ENCODE results near the gene REEP6. TPM values are rescaled to one million over a fixed set of nuclear protein-coding genes. Genes with fewer than 3 reads are reported as not detected.
"Not testable (repeated sequence)": the region's sequence is repeated elsewhere in the genome, so short reads cannot be mapped to it uniquely, and the experiment has no call there.

Gene REEP6
- total RNA-seq, 1 donor from 2014 or later, result 8.5 TPM

DNA sequence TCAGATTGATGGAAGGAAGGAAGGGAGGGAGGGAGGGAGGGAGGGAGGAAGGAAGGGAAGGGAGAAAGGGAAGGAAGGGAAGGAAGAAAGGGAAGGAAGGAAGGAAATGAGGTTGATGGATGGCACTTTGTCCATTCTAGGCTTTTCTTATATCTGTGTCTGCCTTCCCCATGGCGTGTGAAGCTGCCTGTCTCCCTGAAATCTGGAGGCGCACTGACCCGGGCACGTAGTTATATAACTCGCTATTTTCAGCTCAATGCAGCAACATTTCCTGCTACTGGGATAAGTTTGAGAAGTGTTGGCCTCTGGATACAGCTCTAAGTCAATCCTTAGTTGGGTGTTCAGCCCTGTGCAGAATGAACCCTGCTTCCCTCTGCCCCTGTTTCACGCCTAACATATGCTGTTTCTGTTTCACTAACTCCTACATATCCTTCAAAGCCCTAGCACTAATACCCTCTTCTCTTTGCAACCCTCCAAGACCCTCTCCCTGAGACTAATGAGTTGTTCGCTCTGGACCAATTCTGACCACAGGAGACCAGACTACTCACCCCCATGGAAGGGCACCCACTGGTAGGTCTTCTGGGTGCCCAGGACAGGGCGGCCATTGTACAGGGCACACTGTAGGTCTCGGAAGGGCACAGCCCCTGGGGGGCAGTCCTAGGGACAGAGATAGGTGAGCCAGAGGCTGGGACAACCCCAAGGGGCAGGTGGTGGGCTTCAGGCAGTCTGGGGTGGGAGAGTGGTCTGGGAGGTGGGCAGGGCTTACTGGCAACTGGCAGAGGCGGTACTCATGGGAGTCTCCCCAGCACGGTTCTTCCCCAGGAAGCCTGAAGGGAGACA lies 18.8 kb downstream of the REEP6 start:
- ATAC-seq, result no peak

DNA sequence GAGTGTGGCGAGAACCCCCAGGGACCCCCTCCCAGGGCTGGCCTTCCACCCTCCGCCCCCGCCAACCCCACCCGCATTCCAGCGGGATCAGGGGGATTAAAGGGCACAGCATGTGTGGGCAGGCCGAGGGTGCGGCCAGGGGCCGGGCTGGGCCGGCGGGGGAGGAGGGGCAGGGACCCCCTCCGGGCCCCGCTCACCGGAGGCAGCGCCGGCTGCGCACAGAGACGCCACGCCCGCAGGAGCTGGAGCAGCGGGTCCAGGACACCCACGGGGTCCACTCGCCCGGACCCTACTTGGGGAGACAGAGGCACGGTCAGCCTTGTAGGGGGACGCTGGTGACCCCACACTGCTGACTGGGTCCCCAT lies 19.4 kb downstream of the REEP6 start:
- ATAC-seq, result peak; percentile 4

DNA sequence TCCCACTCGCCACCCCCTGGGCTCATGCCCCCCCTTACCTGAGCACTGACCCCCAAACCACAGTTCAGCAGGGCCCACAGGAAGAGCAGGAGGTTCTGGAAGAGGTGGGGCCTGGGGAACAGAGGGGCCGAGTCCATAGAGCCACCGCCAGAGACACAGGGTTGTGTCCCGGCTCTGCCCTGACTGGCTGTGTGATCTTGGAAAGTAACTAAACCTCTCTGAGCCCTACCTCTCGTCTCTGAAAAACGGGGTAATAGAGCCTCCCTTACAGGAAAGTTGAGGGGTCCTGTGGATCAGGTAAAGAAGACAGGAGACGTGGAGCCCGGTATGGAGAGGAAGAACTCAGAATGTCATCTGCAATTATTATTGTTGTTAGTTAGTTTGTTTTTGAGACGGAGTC lies 19.8 kb downstream of the REEP6 start:
- no peak for ATAC-seq

DNA sequence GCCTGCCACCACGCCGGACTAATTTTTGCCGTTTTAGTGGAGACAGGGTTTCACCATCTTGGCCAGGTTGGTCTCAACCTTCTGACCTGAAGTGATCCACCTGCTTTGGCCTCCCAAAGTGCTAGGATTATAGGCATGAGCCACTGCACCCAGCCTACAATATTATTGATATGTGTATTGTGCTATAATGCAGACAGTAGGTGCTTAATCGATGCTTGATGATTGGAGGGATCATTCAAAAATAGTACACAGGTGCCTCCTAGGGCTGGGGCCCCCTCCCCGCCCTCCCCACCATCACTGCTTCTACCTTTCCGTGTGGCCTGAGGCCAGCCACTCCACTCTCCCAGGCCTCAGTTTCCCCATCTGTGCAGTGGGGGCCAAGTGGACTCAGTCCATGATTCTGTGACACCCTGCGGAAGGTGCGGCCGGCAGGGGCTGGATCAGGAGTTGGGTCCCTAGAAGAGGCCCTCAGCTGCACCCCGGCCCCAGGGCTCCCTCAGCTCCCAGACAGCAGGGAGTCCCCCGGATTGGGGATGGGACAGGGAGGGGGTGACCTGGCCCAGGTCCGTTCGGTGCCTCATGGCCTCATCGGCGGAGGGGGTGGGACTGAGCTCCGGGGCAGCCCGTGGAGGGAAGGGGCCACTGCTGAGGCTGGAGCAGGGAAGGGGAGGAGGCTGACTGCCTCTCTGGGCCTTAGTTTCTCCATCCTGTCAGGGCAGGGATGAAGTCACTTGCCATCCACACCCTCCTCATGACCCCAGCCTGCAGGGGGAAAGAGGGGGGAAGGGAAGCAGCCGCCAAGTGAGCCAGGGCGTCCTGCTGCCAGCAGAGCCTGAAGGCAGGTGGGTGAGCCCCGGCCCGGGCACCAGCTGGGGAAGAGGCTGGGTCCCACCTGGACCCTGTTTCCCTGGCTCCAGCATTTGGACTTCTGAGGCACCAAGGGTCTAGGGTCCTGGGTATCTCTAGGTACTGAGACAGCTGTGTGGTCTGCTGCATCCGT lies 20.6 kb downstream of the REEP6 start:
- no peak for ATAC-seq

DNA sequence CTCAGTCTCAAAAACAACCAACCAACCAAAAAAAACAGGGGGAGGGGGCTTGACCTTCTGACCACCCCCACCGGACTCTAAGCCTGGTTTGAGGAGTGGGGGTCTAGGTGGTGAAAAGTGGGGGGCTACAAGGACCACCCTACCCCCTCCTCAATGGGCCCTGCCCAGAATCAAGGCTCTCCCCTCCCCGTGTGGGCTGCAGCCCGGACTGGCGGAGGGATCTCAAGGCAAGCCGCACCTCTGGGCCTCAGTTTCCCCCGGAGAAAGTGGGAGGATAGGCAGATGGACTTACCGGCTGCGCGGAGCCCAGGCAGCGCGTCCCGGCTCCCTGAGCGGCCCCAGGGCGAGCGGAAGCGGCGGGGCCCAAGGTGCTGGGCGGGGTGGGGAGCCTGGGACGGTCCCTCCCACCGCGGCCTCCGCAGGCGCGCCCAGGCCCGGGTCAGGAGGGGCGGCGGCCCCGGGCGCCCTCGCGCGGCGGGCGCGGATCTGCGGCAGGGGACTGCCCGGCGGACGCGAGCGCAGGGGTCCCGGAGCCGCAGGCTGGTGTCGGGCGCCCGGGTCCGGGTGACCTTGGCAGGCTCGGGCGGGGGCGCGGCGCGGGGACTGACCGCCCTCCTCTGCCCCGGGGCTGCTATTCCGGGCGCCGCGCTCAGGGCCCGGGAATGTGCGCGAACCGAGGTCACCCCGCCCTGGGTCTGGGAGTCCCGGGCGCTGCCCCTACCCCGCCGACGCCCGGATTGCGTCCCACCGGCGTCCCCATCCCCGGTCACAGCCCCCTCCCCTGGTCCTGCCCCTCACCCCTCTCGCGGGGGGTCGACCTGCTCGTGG lies 21.9 kb downstream of the REEP6 start, which contains the start of gene ADAMTSL5:
Gene ADAMTSL5 (minus strand): TSS at position 349 of the 828 bp plus-strand sequence. CDS start 2,076 bp downstream, outside the sequence.
- ATAC-seq, result peak; percentile 61

DNA sequence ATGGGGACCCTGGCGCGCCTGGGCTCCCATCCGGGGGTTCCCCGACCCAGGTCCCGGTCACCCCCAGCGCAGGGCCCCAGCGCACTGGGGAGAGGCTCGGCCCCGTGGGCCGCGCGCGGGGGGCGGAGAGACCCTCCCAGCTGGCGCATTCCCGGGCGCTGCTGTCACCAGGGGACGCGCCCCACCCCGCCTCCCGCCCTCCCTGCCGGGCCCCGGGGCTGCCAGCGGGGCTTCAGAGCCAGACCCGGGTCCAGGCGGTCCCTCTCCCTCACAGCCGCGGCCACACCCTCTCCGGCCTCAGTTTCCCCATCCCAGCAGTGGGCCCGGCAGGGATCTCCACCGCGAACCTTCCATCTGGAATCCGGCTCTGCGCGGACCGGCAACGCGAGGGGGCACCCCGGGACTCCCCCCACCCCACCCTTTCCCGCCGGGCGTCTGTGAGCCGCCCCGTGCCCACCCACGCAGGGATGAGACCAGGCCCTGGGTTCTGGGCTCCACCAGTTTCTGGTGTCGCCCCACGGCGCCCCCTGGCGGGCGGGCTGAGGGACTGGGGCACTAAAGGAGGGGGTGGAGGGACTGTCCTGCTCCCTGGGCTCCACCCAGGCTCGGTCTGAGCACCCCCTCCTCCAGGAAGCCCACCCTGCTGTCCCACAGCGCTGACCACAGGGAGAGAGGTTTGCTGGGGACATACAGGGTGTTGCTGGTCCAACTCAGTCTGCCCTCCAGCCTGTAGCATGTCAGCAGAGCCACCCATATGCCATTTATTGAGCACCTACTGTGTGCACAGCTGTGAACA lies 22.7 kb downstream of the REEP6 start:
- ATAC-seq, result peak; percentile 53

DNA sequence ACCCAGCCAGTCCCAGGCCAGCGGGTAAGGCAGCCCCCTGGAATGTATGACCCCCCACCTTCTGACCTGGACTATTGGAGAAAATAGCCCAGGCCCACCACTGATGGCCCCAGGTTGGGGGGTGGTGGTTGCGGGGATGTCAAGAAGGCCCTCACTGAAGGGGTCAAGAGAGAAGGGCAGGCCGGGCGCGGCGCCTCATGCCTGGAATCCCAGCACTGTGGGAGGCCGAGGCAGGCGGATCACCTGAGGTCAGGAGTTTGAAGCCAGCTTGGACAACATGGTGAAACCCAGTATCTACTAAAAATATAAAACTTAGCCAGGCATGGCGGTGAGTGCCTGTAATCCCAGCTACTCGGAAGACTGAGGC lies 23.3 kb downstream of the REEP6 start:
- no peak for ATAC-seq

DNA sequence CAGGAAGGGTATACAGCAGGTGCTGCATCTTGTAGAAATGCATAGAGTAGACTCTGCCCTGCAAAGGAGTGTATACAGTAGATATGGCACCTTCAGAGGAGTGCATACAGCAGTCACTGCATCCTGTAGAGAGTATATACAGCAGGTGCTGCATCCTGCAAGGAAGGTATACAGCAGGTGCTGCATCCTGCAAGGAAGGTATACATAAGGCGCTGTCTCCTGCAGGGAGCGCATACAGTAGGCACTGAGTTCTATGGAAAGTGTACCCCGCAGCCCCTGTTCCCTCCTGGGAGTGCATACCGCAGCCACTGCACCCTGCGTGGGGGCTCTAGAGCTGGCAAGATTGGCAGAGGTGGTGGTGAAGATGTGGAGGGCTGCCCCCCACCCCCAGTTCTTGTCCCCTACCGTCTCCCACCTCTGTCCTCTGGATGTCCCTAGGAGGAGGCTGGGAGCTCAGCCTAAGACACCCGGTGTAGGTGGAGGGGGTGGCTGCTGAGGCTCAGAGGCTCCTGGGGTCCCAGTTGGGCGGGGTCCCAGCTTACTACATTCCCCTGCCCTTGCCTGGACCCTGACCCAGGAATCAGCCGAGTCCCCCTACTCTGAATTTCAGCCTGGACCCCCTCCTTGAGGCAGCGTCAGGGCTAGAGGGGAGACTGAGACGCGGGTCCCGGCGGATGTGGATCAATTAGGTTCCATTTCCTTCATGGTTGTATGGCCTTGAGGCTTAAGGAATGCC lies 24.2 kb downstream of the REEP6 start:
- ATAC-seq, result no peak

DNA sequence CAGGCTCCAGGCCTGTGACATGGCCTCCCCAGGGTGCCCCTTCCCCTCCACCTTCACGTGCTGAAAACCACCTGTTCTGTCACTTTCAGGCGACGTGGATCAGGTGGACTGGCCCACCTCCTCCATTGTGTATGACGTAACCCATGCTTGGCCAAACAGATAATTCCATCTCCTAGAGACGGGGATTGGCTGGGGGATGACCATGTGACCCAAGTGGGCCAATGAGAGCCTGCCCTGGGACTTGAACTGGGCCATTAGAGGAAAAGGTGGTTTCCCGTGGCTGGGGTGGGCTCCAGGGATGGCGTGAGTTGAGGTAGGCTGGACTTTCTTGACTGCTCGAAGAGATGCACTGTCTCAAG lies 25.4 kb downstream of the REEP6 start:
- no peak for ATAC-seq

DNA sequence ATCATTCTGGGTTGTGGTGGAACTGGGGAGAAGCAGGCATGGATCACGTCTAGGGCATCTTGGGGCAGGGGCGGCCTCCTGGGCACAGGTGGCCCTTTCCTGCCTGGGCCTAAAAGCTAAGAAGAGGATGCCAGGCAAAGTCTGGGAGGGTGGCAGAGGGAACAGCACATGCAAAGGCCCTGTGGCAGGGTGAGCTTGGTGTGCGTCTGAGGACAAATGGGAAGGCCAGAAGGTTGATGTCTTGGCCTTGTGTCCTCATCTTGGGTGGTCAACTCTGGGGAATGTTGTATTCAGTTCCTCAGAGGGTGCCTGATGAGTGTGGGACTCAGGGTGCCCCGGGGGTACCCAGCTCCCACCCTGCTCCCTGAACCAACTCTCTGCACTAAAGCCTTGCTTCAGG lies 27.5 kb downstream of the REEP6 start:
- ATAC-seq, result no peak

DNA sequence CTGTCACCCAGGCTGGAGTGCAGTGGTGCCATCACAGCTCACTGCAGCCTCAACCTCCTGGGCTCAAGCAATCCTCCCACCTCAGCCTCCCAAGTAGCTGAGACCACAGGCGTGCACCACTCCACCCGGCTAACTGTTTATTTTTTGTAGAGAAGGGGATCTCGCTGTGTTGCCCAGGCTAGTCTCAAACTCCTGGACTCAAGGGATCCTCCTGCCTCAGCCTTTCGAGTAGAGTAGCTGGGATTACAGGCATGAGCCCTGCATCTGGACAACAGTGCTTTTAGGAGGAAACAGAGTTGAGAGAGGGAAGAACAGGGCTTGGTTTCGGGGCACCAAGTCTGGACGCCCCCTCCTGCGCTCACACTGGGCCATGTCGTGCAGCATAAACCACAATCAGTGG lies 28.8 kb downstream of the REEP6 start:
- not testable (repeated sequence) for ATAC-seq

DNA sequence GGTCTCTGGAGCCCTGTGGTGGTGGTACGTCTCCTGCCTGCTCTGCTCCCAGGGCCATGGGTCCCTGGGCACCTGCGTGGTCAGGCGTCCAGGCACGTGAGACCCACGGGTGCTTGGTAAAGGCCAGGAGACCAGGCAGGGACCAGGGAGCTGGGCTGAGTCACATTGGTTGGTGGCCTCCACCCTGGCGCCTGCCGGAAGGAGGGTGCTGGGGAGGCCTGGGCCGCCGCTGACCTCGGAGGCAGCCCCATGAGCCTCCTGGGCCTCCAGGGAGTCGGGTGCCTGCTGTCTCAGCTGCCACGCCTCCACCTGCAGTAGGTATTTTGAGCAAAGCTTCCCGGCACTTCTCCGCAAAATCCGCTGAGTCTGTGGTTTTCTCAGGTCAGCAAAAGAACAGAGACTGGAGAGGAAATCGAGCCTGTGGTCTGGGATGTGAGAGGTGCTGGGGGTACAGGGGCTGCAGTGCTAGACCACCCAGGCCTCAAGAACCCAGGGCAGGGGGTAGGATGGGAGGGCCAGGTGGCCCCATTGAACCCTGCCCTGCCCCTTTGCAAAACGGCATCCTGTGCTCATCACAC lies 29.3 kb downstream of the REEP6 start:
- ATAC-seq, result no peak

DNA sequence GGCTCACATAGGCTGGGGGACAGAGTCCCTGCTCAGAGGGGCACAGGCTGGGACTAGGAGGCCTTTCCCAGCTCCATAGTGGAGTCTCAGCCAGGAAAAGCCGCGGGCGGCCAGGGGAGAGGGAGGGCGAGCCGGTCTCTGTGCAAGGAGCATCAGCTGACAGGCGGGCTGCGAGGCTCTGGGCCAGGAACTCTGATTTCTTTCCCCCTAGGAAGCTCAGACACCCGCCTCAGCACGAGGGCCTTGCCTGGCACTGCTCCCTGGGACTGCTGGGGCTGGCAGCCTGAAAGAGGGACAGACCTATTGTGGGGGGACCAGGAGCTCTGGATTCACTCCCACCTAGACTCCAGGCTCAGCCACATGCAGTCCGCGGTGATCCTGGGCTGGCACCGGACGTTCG lies 30.7 kb downstream of the REEP6 start:
- no peak for ATAC-seq

DNA sequence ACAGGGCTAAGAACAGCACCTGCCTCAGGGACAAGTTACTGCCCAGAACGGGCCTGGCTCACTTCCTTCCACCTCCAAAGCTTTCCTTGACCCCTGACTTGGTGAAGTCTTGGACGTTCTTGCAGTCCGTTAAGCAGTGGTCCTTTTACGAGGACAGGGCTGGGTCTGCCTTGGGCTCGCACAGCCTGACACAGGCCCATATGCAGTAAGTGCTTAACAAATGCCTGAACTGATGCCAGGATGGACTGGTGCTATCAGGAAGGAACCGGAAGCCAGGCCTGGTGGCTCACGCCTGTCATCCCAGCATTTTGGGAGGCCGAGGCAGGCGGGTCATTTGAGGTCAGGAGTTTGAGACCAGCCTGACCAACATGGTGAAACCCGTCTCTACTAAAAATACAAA lies 31.1 kb downstream of the REEP6 start:
- no peak for ATAC-seq

DNA sequence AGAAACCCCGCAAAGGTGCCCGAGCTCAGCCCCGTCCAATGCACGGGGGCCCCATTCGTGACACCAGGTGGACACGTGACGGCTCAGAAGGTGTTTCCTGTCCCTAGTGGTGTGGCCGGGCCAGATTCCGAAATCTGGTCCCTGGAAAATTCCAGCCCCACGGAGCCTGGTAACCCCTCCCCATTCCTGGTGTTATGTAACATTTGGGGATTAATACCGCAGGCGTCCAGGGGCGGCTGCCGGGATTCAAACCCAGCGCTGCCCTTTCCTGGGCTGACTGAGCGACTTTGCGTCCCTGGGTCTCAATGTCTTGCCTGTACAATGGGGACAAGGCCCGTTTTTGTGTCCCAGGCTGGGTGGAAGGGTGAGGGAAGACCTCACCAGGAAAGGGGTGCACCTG lies 31.9 kb downstream of the REEP6 start:
- ATAC-seq, result no peak

DNA sequence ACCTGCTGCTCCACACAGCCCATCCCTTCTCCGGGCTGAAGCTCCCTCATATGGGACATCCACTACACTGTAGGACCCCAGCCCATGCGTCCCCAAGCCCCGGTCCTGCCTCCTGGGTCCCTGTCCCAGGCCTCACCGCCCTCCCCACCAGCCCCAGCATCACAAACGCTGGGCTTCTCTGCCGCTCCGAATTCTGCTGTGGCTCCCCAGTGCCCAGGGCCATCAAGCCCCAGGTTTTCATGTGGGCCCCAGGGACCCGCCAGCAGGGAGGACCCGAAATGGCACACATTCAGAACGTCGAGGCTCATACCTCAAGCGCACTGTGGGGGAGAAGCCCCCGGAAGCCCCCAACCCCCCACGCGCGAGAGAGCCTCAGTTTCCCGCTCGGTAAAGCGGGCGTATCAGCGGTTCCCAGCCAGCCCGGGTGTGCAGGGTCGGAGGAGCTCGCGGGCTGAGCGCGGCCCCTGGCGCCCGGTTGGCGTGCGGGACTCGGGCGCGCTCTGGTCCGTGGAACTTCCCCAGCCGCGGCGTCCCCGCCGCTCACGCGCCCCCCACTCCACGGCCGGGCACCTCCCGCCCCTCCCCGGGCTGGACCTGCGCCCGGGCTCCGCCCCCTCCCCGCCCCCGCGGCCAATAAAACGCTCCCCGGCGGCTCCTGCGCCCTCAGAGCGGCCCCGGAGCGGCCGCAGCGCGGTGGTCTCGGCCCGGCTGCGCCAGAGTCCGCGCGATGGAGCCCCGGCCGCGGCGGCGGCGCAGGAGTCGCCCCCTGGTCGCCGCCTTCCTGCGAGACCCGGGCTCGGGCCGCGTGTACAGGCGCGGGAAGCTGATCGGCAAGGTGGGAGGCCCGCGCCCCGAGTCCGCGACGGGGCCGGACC lies 32.7 kb downstream of the REEP6 start, which contains the start of gene PLK5:
Gene PLK5 (plus strand): TSS at position 666 of the 875 bp plus-strand sequence. CDS start 2,920 bp downstream, outside the sequence.
- no peak for ATAC-seq

DNA sequence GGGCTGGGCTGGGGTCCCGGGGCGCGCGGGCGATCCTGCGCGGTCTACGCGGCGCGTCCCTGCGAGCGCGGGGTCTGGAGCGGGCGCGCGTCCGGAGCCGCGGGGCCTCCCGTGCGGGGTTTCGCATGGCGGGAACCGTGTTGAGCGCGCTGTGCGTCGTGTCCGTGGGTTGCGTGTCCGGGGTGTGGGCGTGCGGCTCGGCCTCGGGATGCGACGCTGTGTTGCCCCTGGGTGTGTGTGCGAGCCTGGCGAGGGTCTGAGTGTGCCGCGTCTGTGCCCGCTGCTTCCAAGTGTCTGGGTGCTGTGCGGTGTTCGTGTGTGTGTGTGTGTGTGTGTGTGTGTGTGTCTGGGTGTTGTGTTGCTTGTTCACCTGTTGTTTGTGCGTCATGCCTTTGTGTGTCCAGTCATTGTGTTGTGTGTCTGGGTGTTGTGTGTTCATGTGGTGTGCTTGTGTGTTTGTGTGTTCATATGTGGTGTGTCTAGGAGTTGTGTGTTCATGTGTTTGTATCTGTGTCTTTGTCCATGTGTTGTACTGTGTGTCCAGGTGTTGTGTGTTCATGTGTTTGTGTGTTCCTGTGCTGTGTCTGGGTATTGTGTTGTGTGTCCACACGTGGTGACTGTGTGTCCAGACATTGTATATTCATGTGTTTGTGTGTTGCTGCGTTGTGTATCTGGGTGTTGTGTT lies 33.4 kb downstream of the REEP6 start:
- no peak for ATAC-seq

DNA sequence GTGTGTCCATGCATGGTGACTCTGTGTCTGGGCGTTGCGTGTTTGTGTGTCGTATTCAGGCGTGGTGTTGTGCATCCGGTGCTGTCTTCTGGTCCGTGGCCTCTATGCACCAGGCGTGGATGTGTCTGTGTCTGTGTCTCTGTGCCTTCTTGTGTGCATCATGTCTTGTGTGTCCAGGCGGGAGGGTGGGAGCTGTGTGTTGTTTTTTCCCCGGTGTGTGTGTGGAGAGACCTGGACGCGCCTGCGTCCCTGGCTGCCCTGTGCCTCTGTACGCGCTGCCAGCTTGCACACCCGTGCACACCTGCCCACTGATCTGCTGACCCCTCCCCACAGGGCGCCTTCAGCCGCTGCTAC lies 34.0 kb downstream of the REEP6 start:
- ATAC-seq, result no peak

DNA sequence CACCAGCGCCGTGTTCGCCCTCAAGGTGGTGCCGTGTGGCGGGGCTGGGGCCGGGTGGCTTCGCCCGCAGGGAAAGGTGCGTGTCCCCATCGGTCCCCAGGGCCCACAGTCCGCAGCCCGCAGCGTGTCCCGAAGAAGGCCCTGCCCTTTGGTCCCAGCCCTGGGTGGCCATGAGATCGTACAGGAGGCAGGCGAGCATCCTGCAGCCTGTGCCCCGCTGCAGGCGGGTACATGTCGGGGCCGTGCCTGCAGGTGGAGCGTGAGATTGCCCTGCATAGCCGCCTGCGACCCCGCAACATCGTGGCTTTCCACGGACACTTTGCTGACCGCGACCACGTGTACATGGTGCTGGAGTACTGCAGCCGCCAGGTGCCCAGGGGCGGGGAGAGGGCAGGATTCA lies 34.4 kb downstream of the REEP6 start:
- ATAC-seq, result no peak
